ENCODE measurements around the gene GDPD2.

Gene GDPD2

GRCh38 chrX:70476166-70476933 lies 53.2 kb downstream of the GDPD2 start:
- DNase-seq (ENCODE audit: low spot score): no peak

GRCh38 chrX:70476934-70477733 lies 54.0 kb downstream of the GDPD2 start:
- no peak for DNase-seq (ENCODE audit: low spot score)

GRCh38 chrX:70477734-70478075 lies 54.6 kb downstream of the GDPD2 start:
- no peak for DNase-seq (ENCODE audit: low spot score)

GRCh38 chrX:70478526-70479245 lies 55.6 kb downstream of the GDPD2 start:
- no peak for DNase-seq (ENCODE audit: low spot score)

GRCh38 chrX:70479247-70479921 lies 56.3 kb downstream of the GDPD2 start:
- no peak for DNase-seq (ENCODE audit: low spot score)

GRCh38 chrX:70479922-70480659 lies 57.0 kb downstream of the GDPD2 start:
- no peak for DNase-seq (ENCODE audit: low spot score)

- no peak for DNase-seq (ENCODE audit: low spot score)
Observed at GRCh38 chrX:70480660-70481018, 57.5 kb downstream of the GDPD2 start.

GRCh38 chrX:70481471-70482270 lies 58.6 kb downstream of the GDPD2 start:
- DNase-seq (ENCODE audit: low spot score): no peak

GRCh38 chrX:70482300-70482699 lies 59.2 kb downstream of the GDPD2 start:
- no peak for DNase-seq (ENCODE audit: low spot score)

All from NAMALWA (cell line).